GM18519 (cell line): ENCODE data around the gene SREBF2.

Experiments used
- ATAC-seq: cut with Tn5 transposase; IDR thresholded peaks from one replicate; pipeline ENCODE4 v1.9.1; 2021; ENCODE audit warnings: mild to moderate bottlenecking, moderate library complexity; ENCODE audit not compliant: unreplicated experiment, low FRiP score

Gene SREBF2

DNA sequence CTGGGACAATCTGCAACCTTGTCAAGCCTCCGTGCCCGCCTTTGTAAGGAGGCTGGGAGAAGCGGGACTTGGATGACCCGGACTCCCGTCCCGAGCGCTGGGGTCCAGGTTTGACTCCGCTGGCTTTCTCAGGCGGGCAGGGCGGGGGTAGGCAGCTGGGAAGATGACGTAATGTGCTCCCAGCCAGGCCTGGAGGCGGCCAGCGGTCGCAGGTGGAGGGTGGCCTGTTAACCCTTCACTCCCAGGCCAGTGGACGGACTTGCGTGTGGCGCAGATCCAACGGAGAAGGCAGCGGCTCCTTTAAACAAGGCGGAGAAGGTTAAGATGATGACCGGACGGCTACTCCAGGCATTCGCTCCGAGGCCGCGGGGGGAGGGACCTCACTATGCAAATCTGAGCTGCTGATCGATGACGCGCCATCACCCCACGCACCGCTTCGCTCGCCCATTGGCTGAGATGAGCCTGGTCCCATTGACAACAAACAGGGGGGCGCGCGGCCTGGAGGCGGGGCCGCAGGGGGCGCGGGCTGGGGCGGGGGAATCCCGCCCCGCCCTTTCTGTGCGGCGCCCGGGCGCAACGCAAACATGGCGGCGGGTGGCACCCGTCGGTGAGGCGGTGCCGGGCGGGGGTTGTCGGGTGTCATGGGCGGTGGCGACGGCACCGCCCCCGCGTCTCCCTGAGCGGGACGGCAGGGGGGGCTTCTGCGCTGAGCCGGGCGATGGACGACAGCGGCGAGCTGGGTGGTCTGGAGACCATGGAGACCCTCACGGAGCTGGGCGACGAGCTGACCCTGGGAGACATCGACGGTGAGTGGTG is at the start of gene SREBF2:
Gene SREBF2, plus strand, starts transcription at position 553 of the 816 bp plus-strand sequence. Its CDS starts 166 bp downstream, at position 719.
- peak; percentile 62 for ATAC-seq

DNA sequence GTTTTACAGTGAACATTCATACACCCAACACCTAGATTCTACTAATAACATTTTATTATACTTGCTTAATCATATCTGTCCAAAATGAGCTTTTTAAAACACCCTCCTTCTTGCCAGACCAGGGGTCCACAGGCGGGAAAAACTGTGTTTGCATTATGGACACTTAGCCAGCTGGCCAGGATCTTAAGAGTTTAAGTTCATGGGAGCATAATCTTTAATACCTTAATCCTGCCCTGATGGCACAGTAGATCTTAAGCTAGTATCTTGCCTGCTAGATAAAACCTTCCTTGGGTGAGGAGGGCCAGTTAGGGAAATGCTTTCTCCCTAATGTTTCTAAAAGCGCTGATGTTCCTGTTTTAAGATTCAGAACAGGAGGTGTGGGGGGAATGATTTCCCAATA is 45.6 kb upstream of the SREBF2 start:
- no peak for ATAC-seq

DNA sequence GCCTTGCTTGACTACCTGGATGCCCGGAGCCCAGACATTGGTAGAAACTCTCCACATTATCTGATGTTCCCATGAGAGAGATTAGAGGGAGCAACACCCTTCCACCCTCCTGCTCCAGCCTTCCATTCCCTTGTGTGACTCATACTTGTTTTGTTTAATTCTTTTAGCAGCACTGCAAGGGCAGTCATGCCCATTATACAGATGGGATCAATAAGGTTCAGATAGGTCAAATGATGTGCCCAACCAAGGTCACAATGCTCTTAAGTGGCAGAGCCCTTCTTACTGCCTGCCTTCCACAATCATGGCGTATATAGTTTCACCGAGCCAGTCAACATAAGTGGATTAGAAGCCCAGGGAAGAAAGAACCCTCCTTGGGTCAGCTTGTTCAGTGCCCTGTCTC is 39.0 kb upstream of the SREBF2 start:
- no peak for ATAC-seq

DNA sequence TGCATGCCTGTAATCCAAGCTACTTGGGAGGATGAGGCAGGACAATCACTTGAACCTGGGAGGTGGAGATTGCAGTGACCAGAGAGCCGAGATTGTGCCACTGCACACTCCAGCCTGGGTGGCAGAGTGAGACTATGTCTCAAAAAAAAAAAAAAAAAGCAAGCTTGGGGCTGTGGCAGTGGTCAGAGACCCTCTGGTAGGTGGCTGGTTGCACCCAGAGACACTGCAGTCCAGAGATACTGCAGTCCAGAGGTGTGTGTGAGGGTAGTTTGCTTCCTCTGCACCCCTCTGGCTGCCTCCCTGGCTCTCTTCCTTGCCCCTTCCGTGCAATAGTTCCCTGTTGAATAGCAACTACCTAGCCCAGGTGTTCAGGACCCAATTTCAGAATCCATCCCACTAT is 34.2 kb upstream of the SREBF2 start:
- ATAC-seq: no peak

DNA sequence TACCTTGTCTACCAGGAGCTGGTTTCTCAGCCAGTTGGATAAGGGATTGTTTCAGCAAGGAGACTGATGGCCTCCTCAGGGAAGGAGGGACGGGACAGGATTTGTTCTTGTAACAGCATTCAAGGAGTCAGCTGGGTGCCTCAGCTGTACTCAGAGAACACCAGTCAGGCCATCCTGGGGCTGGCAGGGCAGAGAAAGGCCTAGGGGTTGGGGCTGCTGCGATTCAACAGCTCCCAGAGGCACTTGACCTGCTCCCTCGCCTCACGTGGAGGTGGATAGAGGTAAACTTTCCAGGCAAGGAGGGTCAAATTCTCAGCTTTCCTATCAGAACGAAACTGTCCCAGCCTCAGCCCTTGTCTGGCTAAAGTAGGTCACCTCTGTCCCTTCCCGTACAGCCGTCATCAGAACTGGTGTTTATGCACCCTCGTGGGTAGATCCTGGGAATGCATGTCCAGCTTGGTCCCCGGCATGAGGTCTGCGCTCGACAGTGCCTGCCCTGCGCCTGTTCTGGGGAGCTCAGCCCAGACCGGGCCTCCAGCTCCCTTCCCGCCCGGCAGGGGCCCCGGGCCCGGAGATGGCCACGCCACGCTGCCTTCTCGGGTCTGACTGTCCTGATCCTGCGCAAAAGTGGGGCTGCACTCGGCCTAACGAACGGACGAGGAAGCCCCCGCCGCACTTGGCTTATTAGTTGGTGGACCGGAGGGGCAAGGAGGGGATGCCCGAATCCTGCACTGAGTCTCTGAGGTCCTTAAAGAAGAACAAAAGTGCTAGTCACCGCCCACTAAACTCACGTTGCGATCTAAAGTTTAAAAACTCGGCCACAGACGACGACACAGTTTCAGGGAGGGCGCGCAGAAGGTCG is 33.2 kb upstream of the SREBF2 start:
- peak; percentile 11 for ATAC-seq

DNA sequence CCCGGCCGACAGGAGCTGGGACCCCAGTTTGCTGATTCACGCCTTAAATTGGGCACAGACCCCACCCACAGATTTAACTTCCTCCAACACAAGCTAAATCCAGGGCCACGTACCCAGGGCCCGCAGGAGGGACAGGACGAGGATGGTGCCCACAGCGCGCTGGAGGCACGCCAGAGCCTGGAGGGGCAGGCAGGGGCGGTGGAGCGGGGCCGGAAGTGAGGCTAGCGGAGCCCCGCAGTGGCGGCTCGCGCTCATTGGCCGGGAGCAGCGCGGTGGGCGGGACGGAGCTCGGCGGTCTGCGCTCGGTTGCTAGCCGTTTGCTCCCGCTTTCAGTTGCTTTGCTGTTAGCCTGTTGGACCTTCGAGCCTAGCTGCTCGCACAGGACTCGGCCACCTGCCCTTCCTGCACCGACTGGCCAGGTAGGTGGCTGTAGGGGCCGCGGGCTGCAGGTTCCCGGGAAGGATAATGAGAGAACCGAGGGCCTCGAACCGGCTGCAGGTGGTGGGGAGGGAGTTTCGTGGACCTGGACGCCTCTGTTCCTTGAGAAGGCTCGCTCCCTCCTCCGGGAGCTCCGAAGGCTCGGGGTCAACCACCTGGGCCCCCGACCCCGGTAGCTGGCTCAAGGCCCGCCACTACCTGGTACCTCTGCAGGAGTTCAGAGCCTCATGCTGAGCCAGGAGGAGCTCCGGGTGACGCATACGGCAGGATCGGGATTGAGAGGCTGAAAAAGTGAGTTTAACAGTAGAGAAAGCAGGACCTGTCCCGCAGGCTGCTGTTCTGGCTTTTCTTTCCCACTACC is 32.4 kb upstream of the SREBF2 start, which contains the start of gene CCDC134:
Gene CCDC134, plus strand, starts transcription at position 332 of the 799 bp plus-strand sequence. CDS start 8,212 bp downstream, outside the sequence.
- ATAC-seq: peak; percentile 60

DNA sequence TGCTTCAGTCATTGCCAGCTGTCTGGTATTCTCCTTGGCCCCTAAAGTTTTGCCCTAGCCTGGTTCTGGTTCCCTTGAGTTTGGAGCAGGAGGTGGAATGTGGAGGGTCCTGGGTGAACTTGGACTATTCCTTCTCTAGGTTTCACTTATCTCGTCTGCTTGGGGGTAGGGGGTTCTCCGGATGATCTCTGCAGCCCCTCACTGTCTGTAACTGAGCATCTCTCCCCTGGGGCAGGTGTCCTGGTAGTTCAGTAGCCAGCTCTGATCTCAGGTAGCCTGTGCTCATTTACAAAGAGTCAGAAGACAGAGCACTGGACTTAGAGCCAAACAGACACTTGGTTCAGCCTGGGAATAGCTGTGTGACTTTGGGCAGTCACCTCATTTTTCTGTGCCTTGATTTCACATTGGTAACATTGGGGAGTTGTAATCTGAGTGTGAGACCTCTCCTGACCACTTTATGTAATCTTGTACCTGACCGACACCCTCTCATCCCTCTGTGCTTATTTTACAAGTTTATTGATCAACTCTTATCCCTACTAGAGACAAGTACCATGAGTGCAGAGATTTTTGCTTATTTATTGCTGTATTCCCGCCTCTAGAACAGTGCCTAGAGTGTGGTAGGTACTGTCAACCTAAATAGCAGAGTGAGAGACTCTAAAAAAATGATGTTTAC is 31.6 kb upstream of the SREBF2 start:
- ATAC-seq: no peak

DNA sequence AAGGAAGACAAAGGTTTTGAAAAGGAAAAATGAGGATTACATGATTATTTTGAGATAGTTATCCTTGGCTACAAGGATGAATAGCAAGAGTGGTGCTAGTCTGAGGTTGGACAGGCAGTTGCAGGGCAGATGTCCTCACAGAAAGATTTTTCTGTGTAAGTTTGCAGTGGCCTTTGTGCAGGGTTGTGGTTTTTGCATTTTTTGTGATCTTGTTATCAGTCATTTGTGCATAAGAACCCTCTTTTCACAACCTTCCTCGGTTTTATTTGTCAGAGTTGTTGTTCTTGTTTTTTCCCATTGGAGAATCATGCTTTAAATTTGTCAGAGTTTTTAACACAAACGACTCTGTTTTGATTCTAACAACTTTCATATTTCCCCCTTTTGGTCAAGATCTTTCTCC is 31.0 kb upstream of the SREBF2 start:
- no peak for ATAC-seq

DNA sequence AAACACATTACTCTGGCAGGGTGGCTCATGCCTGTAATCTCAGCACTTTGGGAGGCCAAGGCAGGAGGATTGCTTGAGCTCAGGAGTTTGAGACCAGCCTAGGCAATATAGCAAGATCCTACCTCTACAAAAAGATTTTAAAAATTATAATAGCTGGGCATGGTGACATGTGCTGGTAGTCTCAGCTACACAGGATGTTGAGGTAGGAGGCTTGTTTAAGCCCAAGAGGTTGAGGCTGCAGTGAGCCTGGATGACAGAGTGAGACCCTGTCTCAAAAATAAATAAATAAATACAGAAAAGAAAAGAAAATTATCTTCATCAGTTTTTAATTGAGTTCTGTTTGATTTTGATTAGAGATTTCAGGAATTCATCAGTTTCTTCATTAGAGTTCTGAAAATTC is 27.3 kb upstream of the SREBF2 start:
- no peak for ATAC-seq

DNA sequence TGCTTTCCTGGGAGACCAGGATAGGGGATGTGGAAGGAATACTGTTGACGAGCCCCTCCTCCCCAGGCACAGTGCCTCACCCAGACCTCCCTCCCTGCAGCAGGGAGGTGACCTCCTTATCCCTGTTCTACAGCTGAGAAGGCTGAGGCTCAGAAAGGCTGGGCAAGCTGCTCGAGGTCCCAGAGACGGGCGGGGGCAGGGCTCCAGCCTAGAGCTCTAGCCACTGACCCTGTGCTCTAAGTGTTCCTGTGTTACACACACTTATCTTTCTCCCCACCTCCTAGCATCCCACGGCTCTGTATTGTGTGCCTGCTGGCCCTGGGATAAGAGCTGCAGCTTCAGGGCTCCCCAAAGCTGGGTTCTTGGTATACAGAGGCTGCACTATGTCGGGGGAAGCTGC is 24.5 kb upstream of the SREBF2 start:
- no peak for ATAC-seq

DNA sequence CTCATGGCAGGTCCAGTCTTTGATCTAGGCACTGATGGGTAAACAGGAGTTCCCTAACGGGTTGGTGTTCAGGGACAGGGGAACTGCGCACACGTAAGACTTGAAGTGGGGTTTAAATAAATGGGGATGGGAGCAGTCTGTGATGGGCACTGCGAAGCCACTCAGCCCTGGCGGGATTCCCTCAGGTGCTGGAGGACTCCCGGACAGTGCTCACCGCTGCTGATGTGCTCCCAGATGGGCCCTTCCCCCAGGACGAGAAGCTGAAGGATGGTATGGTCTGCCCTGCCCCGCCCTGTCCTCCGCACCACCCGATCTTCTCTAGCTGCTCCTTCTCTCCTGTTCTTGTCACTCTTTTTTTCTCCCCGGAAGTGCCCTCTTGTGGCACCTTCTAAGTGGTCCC is 22.9 kb upstream of the SREBF2 start:
- no peak for ATAC-seq

DNA sequence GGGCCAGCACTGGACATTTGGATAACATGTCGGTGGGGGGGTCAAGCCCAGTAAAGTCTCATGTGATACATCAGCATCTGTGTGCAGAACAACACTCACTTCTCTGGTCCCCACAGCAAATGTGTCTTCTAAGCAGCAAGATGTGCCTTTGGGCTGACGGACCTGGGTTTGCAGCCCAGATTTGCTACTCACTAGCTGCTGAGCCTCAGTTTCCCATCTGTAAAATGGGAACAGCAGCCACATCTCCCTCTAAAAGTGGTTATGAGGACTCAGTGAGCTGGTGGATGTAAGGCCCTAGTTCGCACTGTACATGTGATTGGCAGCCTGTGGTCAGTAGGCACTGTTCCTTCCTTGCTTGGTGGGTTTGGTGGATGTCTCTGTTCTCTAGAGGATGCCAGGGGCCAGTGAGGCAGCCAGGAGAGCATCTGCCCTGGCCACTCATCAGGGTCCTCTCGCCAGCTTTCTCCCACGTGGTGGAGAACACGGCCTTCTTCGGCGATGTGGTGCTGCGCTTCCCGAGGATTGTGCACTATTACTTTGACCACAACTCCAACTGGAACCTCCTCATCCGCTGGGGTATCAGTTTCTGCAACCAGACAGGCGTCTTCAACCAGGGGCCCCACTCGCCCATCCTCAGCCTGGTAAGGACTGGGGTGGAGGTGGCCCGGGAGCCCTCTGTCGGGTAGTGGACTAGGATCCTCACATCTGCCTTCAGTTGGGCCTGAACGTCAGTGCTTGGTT is 19.9 kb upstream of the SREBF2 start:
- no peak for ATAC-seq

DNA sequence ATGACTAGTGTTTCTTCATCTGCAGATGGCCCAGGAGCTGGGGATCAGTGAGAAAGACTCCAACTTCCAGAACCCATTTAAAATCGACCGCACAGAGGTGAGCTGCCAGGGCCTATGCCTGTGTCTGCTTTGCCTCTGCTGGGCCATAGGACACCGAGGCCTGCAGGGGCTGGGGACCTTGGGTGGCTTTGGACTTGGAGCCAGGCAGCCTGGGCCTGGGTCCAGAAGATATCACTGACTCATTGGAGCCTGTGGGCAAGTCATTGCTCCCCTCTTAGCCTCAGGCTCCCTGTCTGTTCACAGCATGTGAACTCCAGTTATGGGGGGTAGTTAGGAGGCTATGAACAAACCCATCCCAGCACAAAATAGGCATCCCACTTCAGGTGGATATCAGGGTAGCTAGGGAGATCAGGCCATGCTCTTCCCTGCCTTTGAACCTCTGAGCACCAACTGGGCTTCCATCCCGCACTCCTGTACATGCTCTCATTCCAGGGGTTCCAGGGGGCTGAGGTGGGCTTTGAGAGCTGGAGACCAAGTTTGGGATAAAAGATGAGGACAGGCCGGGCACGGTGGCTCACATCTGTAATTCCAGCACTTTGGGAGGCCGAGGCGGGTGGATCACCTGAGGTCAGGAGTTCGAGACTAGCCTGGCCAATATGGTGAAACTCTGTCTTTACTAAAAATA is 19.0 kb upstream of the SREBF2 start:
- no peak for ATAC-seq

DNA sequence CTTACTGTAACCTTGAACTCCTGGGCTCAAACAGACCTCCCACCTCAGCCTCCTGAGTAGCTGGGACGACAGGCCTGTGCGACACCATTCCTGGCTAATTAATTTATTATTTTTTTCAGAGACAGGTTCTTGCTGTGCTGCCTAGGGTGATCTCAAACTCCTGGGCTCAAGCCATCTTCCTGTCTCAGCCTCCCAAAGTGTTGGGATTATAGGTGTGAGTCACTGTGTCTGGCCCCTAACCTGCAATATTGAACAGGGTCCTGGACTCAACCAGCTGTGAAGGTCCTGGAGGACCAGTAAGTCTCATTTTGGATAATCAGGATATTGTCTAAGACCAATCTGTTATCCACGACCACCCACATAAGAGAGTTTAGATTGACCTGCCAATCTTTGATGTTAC is 17.2 kb upstream of the SREBF2 start:
- ATAC-seq: no peak

DNA sequence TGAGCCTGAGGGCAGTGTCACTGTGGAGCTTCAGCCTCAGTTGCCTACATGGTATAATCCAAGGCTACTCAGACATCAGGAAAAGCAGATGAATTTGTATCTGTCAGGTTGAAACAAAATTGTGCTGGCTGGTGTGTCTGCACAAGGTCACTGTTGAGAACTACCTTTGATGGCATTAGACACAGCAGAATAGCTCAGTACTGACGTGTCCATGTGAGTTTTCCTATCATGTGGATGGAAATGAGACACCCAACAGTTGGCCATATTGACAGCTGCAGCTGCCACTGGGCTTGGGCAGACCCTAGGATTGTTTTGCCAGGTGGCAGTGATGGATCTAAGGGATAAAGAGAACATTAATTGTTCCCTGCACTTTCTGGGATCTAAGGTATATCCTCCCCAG is 16.7 kb upstream of the SREBF2 start:
- ATAC-seq: no peak

DNA sequence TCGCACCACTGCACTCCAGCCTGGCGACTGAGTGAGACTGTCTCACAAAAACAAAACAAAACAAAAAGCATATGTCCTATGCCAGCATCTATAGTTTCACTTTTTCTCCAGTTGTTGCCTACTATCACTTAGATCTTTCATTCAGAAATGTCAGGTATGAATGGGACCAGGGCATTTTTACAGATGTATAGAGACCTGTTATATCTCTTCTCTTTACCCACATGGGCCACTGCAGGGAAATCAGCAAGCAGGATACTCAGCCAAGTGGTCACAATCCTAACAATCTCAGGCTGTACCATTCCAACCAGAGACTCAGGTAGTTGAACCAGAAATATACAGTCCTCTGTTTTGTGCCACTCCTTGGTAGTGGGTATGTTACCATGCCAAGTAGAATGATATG is 16.0 kb upstream of the SREBF2 start:
- ATAC-seq: no peak

DNA sequence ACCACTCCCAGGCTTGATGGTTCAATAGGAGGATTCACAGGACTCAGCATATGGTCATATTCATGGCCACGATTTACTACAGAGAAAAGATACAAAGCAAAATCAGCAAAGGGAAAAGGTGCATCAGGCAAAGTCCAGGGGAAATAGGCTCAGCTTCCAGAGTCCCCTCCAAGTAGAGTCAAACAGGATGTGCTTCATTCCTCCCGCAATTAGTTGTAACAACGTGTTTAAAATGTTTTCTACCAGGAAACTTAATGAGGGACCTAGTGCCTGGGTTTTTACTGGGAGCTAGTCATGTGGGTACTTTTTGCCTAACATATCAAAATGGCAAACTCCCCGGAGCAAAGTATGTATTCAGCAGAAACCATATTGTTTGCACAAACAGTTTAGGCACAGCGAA is 14.9 kb upstream of the SREBF2 start:
- ATAC-seq: no peak

DNA sequence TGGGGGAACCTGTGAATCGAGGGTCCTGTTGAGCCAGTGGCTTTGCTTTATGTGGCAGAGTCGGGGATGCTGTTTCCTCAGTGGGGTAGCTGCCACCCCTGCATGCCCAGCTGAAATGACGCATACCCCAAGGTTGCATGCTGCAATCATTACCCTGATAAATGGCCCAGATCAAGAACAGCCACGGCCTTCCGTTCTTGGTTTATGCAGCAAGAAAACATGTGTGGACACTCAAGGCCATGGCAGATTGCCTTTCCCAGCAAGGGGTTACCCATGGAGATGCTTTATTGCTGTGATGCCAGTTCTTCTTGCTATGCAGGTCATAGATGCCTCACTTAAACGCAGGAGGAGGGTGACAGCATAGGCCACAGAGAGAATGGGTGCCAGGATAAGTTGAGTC is 14.3 kb upstream of the SREBF2 start:
- no peak for ATAC-seq

DNA sequence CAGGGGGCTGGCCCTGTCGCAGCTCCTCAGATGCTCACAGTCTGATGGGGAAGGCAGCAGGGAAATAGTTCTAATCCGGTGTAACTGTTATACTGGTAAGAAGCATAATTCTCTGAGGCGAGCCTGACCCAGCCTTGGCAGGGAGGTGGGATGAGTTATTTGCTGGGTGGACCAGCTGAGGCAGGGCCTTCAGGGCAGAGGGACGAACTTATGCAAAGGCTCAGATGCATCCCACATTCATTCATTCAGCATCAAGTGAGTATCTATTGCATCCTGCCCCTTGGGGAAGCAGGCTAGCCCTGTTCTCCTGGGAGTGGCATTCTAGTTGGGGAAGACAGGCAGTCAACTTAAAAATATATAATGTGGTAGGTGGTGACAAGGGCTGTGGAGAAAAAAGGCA is 13.6 kb upstream of the SREBF2 start:
- no peak for ATAC-seq
